ENCODE results near the gene CFAP46. TPM values are rescaled to one million over a fixed set of nuclear protein-coding genes. Genes with fewer than 3 reads are reported as not detected.

The CFAP46 gene
- total RNA-seq, 1 donor from 2014 or later, result 1.3 TPM

DNA sequence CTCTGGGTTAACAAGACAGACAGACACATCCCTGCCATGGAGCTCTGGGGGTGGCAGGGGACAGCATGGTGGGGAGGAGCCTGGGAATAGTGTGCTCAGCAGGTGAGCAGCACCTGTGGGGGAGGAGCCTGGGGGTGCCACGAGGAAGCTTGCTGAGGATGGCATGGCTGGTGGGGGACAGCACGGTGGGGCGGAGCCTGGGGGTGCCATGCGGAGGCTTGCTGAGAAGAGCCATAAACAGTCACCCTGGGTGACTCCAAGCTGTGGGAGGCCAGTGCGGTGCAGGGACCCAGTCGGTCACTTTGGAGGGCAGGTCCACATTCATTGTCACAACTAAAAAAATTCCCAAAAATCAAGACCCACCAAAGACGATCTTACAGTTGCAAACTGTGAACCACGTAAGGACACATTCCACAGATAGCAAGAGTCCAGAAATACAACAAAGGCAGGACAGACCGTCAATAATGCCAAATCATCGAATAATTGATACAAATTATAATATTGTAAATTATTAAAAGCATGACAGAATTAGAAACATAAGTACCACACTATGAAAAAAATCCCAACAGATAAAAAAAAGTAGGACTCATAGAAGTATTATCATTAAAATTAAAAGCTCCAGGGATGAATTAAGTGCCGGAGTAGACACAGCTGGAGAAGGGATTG is 180.8 kb downstream of the CFAP46 start:
- Histone ChIP-seq H3K9ac (ENCODE audit: low read length) (no peak overlapping the region), H3K4me2 (ENCODE audit: low read length) (no peak overlapping the region), H3K27ac (ENCODE audit: low read depth, low read length) (no peak overlapping the region), H3K79me2 (ENCODE audit: insufficient read depth, low read length) (no peaks in the 10 kb centered on the region), H3K9me3 (ENCODE audit: insufficient read depth, low read depth, low read length) (no peaks in the 10 kb centered on the region), H2AFZ (ENCODE audit: low read depth, low read length) (no peak overlapping the region), H3K27me3 (ENCODE audit: insufficient read depth, low read length) (no peaks in the 10 kb centered on the region), H3K36me3 (ENCODE audit: insufficient read depth, low read length) (no peaks in the 10 kb centered on the region), H3K4me1 (ENCODE audit: insufficient read depth, low read length) (no peaks in the 10 kb centered on the region), H3K4me3 (ENCODE audit: insufficient read depth, low read depth, low read length) (no peak overlapping the region), H4K20me1 (ENCODE audit: insufficient read depth, low read length) (peaks cover 12% of the 10 kb centered on the region)
- H3K9me3 Mint-ChIP-seq (ENCODE audit: unreplicated experiment), result peaks cover 9% of the 10 kb centered on the region
- H3K4me1 Mint-ChIP-seq (ENCODE audit: low read depth, unreplicated experiment), result peaks cover 15% of the 10 kb centered on the region
- TF ChIP-seq, protein P1, sequence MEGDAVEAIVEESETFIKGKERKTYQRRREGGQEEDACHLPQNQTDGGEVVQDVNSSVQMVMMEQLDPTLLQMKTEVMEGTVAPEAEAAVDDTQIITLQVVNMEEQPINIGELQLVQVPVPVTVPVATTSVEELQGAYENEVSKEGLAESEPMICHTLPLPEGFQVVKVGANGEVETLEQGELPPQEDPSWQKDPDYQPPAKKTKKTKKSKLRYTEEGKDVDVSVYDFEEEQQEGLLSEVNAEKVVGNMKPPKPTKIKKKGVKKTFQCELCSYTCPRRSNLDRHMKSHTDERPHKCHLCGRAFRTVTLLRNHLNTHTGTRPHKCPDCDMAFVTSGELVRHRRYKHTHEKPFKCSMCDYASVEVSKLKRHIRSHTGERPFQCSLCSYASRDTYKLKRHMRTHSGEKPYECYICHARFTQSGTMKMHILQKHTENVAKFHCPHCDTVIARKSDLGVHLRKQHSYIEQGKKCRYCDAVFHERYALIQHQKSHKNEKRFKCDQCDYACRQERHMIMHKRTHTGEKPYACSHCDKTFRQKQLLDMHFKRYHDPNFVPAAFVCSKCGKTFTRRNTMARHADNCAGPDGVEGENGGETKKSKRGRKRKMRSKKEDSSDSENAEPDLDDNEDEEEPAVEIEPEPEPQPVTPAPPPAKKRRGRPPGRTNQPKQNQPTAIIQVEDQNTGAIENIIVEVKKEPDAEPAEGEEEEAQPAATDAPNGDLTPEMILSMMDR (IDR thresholded peaks at IDR 0.05; ENCODE audit: insufficient read depth, low read depth, low read length), result no peak
- TF ChIP-seq EZH2 (IDR thresholded peaks at IDR 0.05; ENCODE audit: insufficient read depth, low read length), result no peak
- DNase-seq (ENCODE audit: low read depth) (no peak), FAIRE-seq (no peak)
- no peak overlapping the region for H3K4me3 Mint-ChIP-seq (ENCODE audit: unreplicated experiment)
- peaks cover 2% of the 10 kb centered on the region for H3K27me3 Mint-ChIP-seq (ENCODE audit: low read depth, unreplicated experiment)
- H3K27ac Mint-ChIP-seq (ENCODE audit: unreplicated experiment), result no peak overlapping the region
- H3K36me3 Mint-ChIP-seq (ENCODE audit: low read depth, unreplicated experiment), result peaks cover 24% of the 10 kb centered on the region

DNA sequence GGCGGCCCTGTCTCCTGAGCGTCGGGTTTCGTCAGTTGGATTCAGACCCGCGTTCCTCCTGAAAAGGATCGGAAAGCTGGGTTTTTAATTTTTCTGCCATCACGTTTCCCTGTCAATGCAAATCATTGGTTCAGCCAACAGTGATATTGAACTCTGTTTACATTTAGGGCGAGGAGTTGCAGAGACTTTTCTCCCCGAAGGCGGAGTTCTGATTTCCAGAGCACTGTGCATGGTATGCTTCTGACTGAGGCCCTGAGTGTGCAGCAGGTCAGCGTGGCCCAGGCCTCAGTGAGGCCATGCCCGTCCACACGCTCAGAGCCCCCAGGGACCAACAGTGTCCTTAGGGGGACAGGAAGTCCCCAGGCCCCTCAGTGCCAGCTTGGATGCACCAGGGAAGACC is 183.5 kb downstream of the CFAP46 start:
- no peaks in the 10 kb centered on the region for H3K9me3 ChIP-seq (ENCODE audit: insufficient read depth, low read depth, low read length)
- Mint-ChIP-seq H3K36me3 (ENCODE audit: low read depth, unreplicated experiment) (peaks cover 24% of the 10 kb centered on the region), H3K27ac (ENCODE audit: unreplicated experiment) (no peak overlapping the region), H3K4me1 (ENCODE audit: low read depth, unreplicated experiment) (peaks cover 10% of the 10 kb centered on the region), H3K9me3 (ENCODE audit: unreplicated experiment) (peaks cover 9% of the 10 kb centered on the region), H3K27me3 (ENCODE audit: low read depth, unreplicated experiment) (no peaks in the 10 kb centered on the region), H3K4me3 (ENCODE audit: unreplicated experiment) (no peak overlapping the region)
- FAIRE-seq (no peak), DNase-seq (ENCODE audit: low read depth) (no peak)
- H3K4me2 ChIP-seq (ENCODE audit: low read length), result no peak overlapping the region
- H2AFZ ChIP-seq (ENCODE audit: low read depth, low read length), result no peak overlapping the region
- H4K20me1 ChIP-seq (ENCODE audit: insufficient read depth, low read length), result peaks cover 15% of the 10 kb centered on the region
- H3K4me3 ChIP-seq (ENCODE audit: insufficient read depth, low read depth, low read length), result no peak overlapping the region
- H3K4me1 ChIP-seq (ENCODE audit: insufficient read depth, low read length), result no peaks in the 10 kb centered on the region
- no peaks in the 10 kb centered on the region for H3K36me3 ChIP-seq (ENCODE audit: insufficient read depth, low read length)
- TF ChIP-seq, protein P1 (IDR thresholded peaks at IDR 0.05; ENCODE audit: insufficient read depth, low read depth, low read length), result no peak
- no peak for TF ChIP-seq EZH2 (IDR thresholded peaks at IDR 0.05; ENCODE audit: insufficient read depth, low read length)
- no peak overlapping the region for H3K27ac ChIP-seq (ENCODE audit: low read depth, low read length)
- no peaks in the 10 kb centered on the region for H3K27me3 ChIP-seq (ENCODE audit: insufficient read depth, low read length)
- H3K9ac ChIP-seq (ENCODE audit: low read length), result no peak overlapping the region
- no peaks in the 10 kb centered on the region for H3K79me2 ChIP-seq (ENCODE audit: insufficient read depth, low read length)

Other genes with a start within 250 kb of the CFAP46 start
- gene NKX6-2, start 156.4 kb downstream of the CFAP46 start, total RNA-seq, result not detected in 2 replicates
- gene ADGRA1, start 145.4 kb upstream of the CFAP46 start, total RNA-seq, result not detected in 2 replicates
- 2.6 and 4.1 TPM in 2 replicates for gene KNDC1, start 217.6 kb upstream of the CFAP46 start, total RNA-seq

Data from astrocyte (in vitro differentiated cells and primary cell).